ENCODE measurements around the gene VIM.

Gene VIM

GRCh38 chr10:17228091-17229015 is at the start of gene VIM:
TSS of gene VIM (plus strand) at chr10:17228241. CDS start at chr10:17229423, 1,182 bp downstream.
- peak; percentile 57 to 77 for DNase-seq (ENCODE audit: low read depth in 1 of 2, low spot score in 1 of 2)

GRCh38 chr10:17179002-17179401 is 49.0 kb upstream of the VIM start:
- DNase-seq (ENCODE audit: low read depth in 1 of 2, low spot score in 1 of 2) = no peak

- no peak for DNase-seq (ENCODE audit: low read depth in 1 of 2, low spot score in 1 of 2)
These were observed 46.9 kb upstream of the VIM start for GRCh38 chr10:17181110-17181509.

- DNase-seq (ENCODE audit: low read depth in 1 of 2, low spot score in 1 of 2) = no peak
These were observed 46.3 kb upstream of the VIM start for GRCh38 chr10:17181751-17182150.

GRCh38 chr10:17183110-17183509 is 44.9 kb upstream of the VIM start:
- no peak for DNase-seq (ENCODE audit: low read depth in 1 of 2, low spot score in 1 of 2)

- DNase-seq (ENCODE audit: low read depth in 1 of 2, low spot score in 1 of 2) = no peak
These were observed 42.2 kb upstream of the VIM start for GRCh38 chr10:17185873-17186272.

GRCh38 chr10:17188644-17189172 is 39.3 kb upstream of the VIM start:
- DNase-seq (ENCODE audit: low read depth in 1 of 2, low spot score in 1 of 2) = no peak

- DNase-seq (ENCODE audit: low read depth in 1 of 2, low spot score in 1 of 2) = no peak
These were observed 37.4 kb upstream of the VIM start for GRCh38 chr10:17190602-17191001.

- DNase-seq (ENCODE audit: low read depth in 1 of 2, low spot score in 1 of 2) = no peak
These were observed 33.0 kb upstream of the VIM start for GRCh38 chr10:17195083-17195482.

- DNase-seq (ENCODE audit: low read depth in 1 of 2, low spot score in 1 of 2) = no peak
These were observed 32.0 kb upstream of the VIM start for GRCh38 chr10:17196045-17196444.

- no peak for DNase-seq (ENCODE audit: low read depth in 1 of 2, low spot score in 1 of 2)
These were observed 31.5 kb upstream of the VIM start for GRCh38 chr10:17196573-17196972.

- DNase-seq (ENCODE audit: low read depth in 1 of 2, low spot score in 1 of 2) = no peak
These were observed 28.7 kb upstream of the VIM start for GRCh38 chr10:17199351-17199804.

- DNase-seq (ENCODE audit: low read depth in 1 of 2, low spot score in 1 of 2) = no peak
These were observed 27.8 kb upstream of the VIM start for GRCh38 chr10:17200001-17200911.

GRCh38 chr10:17200912-17201793 is 26.9 kb upstream of the VIM start, which contains the start of gene TRDMT1:
TSS of gene TRDMT1 (minus strand) at chr10:17201672. CDS start at chr10:17201634, 38 bp downstream.
- peak; percentile 70 to 73 for DNase-seq (ENCODE audit: low read depth in 1 of 2, low spot score in 1 of 2)

GRCh38 chr10:17201794-17202116 is 26.3 kb upstream of the VIM start:
- DNase-seq (ENCODE audit: low read depth in 1 of 2, low spot score in 1 of 2) = no peak

- no peak for DNase-seq (ENCODE audit: low read depth in 1 of 2, low spot score in 1 of 2)
These were observed 25.5 kb upstream of the VIM start for GRCh38 chr10:17202506-17202905.

GRCh38 chr10:17202999-17203398 is 25.0 kb upstream of the VIM start:
- DNase-seq (ENCODE audit: low read depth in 1 of 2, low spot score in 1 of 2) = no peak

GRCh38 chr10:17203416-17203815 is 24.6 kb upstream of the VIM start:
- DNase-seq (ENCODE audit: low read depth in 1 of 2, low spot score in 1 of 2) = no peak

- DNase-seq (ENCODE audit: low read depth in 1 of 2, low spot score in 1 of 2) = peak in 1 of 2 donors; percentile 38
These were observed 21.8 kb upstream of the VIM start for GRCh38 chr10:17206210-17206709.

- no peak for DNase-seq (ENCODE audit: low read depth in 1 of 2, low spot score in 1 of 2)
These were observed 19.6 kb upstream of the VIM start for GRCh38 chr10:17208476-17208875.
